GM23338 (cell line): ENCODE measurements around the gene LRIG1.

Source experiments
- CREB1 ChIP-seq: fragments of 250-450 bp; sonication (Bioruptor Pico); IDR thresholded peaks from 2 replicates; pipeline ENCODE4 v1.5.0; 2020; ENCODE audit warnings: low read depth, mild to moderate bottlenecking, moderate library complexity
- EZH2 ChIP-seq: fragments of 200-600 bp; sonication (generic); IDR thresholded peaks from one replicate; pipeline ENCODE4 v1.8.0; 2017; ENCODE audit warnings: antibody characterized with exemption, mild to moderate bottlenecking, low read depth; ENCODE audit not compliant: unreplicated experiment
- POLR2AphosphoS5 ChIP-seq: IDR thresholded peaks from 2 replicates; pipeline ENCODE4 v1.6.1; 2016; ENCODE audit warnings: antibody characterized with exemption, low read depth
- ZNF114 ChIP-seq: fragments of 250-450 bp; sonication (Bioruptor Pico); IDR thresholded peaks from 2 replicates; pipeline ENCODE4 v1.5.0; 2020; ENCODE audit warnings: mild to moderate bottlenecking, moderate library complexity
- ZNF331 ChIP-seq: fragments of 250-450 bp; sonication (Bioruptor Pico); IDR thresholded peaks from 2 replicates; pipeline ENCODE4 v1.5.0; 2020; ENCODE audit warnings: low read depth, mild to moderate bottlenecking, moderate library complexity
- TF ChIP-seq, protein P1 (sequence below): IDR thresholded peaks from one replicate; pipeline ENCODE4 v1.6.1; 2018; ENCODE audit warnings: antibody characterized with exemption; ENCODE audit not compliant: unreplicated experiment
- TF ChIP-seq, protein P2 (sequence below), 2 experiments: fragments of 200-600 bp in 1 of 2; sonication (generic) in 1 of 2; conservative IDR thresholded peaks; 2 replicates each; pipeline versions ENCODE4 v1.5.1 to v1.6.1; 2016 to 2017; ENCODE audit warnings: antibody characterized with exemption in 2 of 2, low read depth in 2 of 2, mild to moderate bottlenecking in 2 of 2, moderate library complexity in 1 of 2

DNA sequence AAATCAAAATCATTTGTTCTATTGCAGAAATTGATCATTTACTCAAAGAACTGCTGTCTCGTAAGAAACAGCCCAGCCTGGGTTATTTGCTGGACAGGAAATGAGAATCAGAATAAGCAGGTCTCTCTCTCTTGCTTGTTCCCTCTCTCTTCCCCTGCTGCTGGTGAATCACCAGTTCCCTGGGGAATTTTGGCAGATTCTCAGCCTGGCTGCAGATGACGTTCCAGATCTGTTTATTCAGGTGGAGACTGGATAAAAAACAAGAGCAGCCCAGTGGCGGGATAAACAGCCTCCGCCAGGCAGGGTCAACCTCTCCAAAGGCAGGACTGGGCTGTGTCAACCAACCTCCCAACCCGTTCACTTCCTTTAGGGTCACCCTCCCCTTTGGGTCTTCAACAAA lies 72.1 kb downstream of the LRIG1 start:
- TF ChIP-seq, protein P1, sequence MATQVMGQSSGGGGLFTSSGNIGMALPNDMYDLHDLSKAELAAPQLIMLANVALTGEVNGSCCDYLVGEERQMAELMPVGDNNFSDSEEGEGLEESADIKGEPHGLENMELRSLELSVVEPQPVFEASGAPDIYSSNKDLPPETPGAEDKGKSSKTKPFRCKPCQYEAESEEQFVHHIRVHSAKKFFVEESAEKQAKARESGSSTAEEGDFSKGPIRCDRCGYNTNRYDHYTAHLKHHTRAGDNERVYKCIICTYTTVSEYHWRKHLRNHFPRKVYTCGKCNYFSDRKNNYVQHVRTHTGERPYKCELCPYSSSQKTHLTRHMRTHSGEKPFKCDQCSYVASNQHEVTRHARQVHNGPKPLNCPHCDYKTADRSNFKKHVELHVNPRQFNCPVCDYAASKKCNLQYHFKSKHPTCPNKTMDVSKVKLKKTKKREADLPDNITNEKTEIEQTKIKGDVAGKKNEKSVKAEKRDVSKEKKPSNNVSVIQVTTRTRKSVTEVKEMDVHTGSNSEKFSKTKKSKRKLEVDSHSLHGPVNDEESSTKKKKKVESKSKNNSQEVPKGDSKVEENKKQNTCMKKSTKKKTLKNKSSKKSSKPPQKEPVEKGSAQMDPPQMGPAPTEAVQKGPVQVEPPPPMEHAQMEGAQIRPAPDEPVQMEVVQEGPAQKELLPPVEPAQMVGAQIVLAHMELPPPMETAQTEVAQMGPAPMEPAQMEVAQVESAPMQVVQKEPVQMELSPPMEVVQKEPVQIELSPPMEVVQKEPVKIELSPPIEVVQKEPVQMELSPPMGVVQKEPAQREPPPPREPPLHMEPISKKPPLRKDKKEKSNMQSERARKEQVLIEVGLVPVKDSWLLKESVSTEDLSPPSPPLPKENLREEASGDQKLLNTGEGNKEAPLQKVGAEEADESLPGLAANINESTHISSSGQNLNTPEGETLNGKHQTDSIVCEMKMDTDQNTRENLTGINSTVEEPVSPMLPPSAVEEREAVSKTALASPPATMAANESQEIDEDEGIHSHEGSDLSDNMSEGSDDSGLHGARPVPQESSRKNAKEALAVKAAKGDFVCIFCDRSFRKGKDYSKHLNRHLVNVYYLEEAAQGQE, result no peak
- TF ChIP-seq, protein P2, sequence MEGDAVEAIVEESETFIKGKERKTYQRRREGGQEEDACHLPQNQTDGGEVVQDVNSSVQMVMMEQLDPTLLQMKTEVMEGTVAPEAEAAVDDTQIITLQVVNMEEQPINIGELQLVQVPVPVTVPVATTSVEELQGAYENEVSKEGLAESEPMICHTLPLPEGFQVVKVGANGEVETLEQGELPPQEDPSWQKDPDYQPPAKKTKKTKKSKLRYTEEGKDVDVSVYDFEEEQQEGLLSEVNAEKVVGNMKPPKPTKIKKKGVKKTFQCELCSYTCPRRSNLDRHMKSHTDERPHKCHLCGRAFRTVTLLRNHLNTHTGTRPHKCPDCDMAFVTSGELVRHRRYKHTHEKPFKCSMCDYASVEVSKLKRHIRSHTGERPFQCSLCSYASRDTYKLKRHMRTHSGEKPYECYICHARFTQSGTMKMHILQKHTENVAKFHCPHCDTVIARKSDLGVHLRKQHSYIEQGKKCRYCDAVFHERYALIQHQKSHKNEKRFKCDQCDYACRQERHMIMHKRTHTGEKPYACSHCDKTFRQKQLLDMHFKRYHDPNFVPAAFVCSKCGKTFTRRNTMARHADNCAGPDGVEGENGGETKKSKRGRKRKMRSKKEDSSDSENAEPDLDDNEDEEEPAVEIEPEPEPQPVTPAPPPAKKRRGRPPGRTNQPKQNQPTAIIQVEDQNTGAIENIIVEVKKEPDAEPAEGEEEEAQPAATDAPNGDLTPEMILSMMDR (conservative IDR thresholded peaks at IDR 0.05; ENCODE audit: low read depth in 2 of 2), result no peak
- TF ChIP-seq EZH2 (no peak), CREB1 (CRISPR knock-in tag) (no peak), ZNF331 (CRISPR knock-in tag) (no peak), POLR2AphosphoS5 (no peak), ZNF114 (CRISPR knock-in tag) (no peak)
